ENCODE results near the gene KCNA10. TPM values are rescaled to one million over a fixed set of nuclear protein-coding genes. Genes with fewer than 3 reads are reported as not detected.

KCNA10 gene
- total and polyA plus RNA-seq, 2 of the 13 experiments (the other 11 are each of a cell fraction or from before 2014, with no cell fraction given) = not detected

GRCh38 chr1:110554871-110555801, 36.2 kb upstream of the KCNA10 start (continued):
- TF ChIP-seq ZNF446 (CRISPR knock-in tag; IDR thresholded peaks at IDR 0.05) = no peak
- TF ChIP-seq BORCS8-MEF2B (CRISPR knock-in tag; IDR thresholded peaks at IDR 0.05) = no peak
- TF ChIP-seq RELA (CRISPR knock-in tag; IDR thresholded peaks at IDR 0.05) = no peak
- TF ChIP-seq ARNT (IDR thresholded peaks at IDR 0.05) = no peak
- TF ChIP-seq, protein P1, sequence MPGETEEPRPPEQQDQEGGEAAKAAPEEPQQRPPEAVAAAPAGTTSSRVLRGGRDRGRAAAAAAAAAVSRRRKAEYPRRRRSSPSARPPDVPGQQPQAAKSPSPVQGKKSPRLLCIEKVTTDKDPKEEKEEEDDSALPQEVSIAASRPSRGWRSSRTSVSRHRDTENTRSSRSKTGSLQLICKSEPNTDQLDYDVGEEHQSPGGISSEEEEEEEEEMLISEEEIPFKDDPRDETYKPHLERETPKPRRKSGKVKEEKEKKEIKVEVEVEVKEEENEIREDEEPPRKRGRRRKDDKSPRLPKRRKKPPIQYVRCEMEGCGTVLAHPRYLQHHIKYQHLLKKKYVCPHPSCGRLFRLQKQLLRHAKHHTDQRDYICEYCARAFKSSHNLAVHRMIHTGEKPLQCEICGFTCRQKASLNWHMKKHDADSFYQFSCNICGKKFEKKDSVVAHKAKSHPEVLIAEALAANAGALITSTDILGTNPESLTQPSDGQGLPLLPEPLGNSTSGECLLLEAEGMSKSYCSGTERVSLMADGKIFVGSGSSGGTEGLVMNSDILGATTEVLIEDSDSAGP (CRISPR knock-in tag; IDR thresholded peaks at IDR 0.05; ENCODE audit: borderline replicate concordance) = peak; percentile 51; the same call in 1 of the 2 replicates
- peak; percentile 59; the same call in 1 of the 2 replicates for TF ChIP-seq HIVEP1 (CRISPR knock-in tag; IDR thresholded peaks at IDR 0.05)
- TF ChIP-seq KDM2A (CRISPR knock-in tag; IDR thresholded peaks at IDR 0.05; ENCODE audit: borderline replicate concordance, low read depth) = 0 out of 2 replicates have a peak, but pooled peaks have one; percentile 26
- TF ChIP-seq ZNF782 (CRISPR knock-in tag; IDR thresholded peaks at IDR 0.05; ENCODE audit: borderline replicate concordance) = 0 out of 2 replicates have a peak, but pooled peaks have one; percentile 23
- no peak for TF ChIP-seq ATF5 (CRISPR knock-in tag; IDR thresholded peaks at IDR 0.05; ENCODE audit: low read depth)
- peak; percentile 46; the same call in 1 of the 2 replicates for TF ChIP-seq GABPB1 (CRISPR knock-in tag; IDR thresholded peaks at IDR 0.05)
- TF ChIP-seq NFYC (CRISPR knock-in tag; IDR thresholded peaks at IDR 0.05) = no peak
- TF ChIP-seq SPEN (CRISPR knock-in tag; IDR thresholded peaks at IDR 0.05; ENCODE audit: low read depth) = peak; percentile 32; the same call in 1 of the 2 replicates
- TF ChIP-seq GATAD1 (CRISPR knock-in tag; IDR thresholded peaks at IDR 0.05) = no peak
- 0 out of 2 replicates have a peak, but pooled peaks have one; percentile 32 for TF ChIP-seq ATF7-NPFF (CRISPR knock-in tag; IDR thresholded peaks at IDR 0.05; ENCODE audit: low read depth)
- no peak for TF ChIP-seq STAT6 (CRISPR knock-in tag; IDR thresholded peaks at IDR 0.05; ENCODE audit: borderline replicate concordance)
- TF ChIP-seq SRSF1 (optimal IDR thresholded peaks at IDR 0.05; ENCODE audit: low read depth, low read length) = no peak

Data from HepG2 (cell line).